NCI-H748 treated with DMSO at 0.1 percent for 48 hours (cell line): Measurements from ENCODE around the gene EVL.
A peak's percentile ranks its signal among the peaks of the same experiment; 100 is the strongest.
"Not testable (repeated sequence)": the region's sequence is repeated elsewhere in the genome, so short reads cannot be mapped to it uniquely, and the experiment has no call there.

Source experiments
- DNase-seq: peaks from one replicate; lab custom pipeline; 2025; lab: John Stamatoyannopoulos, UW

Gene EVL

DNA sequence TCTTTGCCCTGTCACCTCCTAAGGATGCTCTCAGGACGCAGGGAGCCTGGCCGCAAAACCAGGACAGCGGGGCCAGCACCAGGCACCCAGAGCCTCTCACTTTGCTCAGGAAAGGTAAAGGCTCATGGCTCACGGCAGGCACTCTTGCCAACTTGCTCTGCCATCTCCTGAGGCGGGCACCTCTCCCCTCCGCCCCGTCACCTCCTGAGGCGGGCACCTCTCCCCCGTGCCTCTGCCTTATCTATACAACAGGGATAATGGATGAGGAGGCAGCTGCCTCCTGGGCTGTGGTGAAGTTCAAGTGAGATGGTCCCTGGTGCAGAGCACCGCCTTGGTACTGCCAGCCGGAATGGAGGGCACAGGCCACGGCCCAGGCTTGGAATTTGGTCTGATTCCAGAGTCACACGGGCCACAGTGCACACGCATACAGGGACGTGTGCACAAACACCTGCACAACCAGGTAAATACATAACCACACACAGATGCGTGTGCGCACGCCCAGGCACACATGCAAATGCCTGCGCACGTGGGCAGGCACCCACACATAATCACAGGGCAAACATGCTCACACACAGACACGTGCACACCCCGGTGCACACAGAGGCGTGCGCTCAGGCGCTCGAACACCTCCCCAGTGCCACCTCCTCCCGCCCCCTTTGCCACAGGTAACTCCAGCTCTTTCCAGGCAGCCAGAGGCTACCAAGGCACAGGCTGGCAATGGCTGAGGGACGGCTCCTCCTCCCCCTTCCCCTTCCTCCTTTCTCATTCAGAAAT is 82.7 kb downstream of the EVL start:
- DNase-seq: no peak

DNA sequence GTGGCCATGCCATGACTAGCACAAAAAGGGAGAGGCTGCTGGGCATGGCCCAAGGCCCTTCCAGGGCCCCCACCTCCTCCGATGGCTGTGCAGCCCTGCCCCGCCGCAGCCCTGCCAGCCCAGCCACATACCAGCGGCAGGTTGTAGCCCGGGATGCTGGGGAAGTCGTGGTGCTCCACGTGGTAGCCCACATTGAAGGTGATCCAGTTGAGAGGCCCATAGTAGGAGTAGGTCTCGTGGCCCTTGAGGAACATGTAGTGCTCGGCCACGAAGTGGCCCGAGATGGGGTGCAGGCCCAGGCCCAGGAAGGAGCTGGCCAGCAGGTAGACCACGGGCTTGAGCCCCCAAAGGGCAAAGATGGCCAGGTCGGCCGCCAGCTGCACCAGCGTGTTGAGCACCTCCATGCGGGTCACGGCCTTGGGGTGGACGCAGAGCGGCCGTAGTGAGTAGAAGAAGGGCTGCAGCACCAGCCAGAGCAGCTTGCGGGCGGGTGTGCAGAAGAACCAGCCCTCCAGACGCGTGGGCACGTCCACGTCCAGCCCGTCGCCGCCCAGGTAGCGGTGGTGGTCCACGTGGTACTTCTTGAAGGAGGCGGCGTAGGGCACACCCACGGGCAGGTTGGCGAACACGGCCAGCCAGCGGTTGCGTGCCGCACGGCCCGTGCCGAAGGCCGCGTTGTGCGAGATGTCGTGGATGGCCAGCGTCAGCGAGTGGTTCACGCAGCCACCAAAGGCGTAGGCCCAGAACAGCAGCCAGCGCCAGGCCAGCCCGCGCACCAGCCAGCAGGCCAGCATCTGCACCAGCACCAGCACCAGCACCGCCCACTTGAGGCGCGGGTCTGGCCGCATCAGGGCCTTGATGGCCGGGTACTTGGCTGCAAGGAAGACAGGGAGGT is 83.9 kb downstream of the EVL start:
- DNase-seq: no peak

DNA sequence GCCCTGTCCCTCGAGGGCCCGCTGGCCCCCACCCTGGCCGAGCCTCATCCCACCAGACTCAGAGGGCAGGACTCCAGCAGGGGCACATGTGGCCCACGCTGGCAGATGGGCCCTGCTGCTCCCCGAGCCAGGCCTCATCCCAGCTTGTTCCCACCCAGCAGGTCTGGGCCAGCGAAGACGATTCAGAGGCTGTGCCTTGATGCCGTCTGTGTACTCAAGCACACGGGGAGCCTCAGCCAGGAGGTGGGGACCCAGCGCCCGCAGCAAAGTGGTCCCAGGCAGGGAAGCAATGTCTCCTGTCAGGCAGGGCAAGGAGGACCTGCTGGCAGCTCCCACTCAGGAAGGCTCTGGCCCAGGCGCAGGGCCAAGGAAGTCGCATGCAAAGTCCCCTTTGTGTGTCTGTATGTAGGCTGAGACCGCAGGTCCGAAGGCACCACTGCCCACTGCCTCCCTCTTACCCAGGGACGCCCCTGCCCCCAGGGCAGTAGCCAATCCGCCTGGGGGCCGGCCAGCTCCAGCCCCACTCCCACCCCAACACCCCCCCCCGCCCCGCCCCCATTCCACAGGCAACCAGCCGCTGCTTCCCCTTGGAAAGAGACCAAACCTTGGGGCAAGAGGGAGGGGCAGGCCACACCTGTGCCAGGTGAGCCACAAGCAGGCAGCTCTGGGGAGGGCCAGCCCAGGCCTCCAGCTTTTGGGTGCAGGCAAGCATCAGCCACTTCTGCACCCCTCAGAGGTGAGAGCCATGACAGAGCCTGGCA is 84.8 kb downstream of the EVL start:
- DNase-seq: no peak

DNA sequence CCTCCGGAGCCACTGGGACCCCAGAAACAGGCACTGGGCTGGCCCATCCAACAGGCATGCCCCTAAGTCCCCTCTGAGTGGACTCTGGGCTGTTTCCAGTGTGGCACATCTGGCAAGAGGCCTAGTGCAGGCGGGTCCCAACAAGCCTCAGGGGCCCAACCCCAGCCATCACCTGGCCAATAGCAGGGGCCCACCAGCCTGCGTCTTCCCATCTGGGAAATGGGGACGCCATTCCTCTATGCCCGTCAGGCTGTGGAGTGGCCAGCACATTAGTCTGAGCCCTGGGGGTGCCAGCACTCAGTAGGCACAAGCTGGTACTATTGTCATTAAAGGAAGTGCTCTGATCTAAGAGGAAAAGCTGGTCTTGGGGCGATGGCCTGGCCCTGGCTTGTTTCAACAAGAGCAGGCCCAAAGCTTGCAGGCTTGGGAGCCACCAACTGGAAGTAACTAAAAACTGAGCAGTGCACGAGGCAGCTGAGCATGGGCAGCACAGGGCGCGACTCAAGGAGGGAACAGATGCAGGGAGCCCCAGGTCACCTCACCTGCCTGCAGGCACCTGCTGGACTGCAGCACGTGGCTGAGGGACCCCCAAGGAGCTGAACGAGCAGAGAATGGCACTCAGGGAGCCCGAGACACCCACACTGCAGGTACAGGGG is 85.8 kb downstream of the EVL start:
- no peak for DNase-seq

DNA sequence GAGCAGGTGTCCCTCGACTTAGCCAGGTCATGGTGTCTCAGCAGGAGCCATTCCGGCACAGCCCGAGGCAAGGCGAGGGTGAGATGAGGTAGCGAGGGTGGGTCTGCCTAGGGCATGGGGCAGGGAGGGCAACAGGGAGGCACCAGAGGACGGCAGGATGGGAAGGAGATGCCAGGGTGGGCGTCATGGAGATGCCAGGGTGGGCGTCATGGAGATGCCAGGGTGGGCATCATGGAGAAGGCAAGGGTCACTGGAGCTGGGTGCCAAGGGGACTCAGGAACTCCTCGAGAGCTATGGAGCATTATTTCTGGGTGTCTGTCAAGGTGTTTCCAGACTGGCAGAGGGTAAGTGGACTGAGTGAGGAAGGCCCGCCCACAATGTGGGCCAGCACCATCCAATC is 86.9 kb downstream of the EVL start:
- no peak for DNase-seq

DNA sequence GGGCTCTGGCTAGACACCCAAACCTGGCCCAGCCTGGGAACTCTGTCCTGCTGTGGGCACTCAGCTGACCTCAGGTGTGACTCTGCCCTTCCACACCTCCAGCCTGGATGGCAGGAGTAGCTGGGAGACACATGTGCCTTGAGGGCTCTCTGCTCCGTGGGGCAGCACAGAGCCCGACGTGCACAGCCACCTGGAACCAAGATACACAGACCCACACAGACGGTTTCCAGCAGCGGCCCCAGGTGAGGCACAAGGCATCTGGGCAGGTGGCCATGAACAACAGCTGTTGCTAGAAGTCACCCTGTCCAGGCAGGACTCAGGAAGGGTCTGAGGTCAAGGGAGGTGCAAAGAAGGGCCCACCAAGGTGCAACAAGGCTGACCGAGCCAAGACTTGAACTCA is 88.3 kb downstream of the EVL start:
- no peak for DNase-seq

DNA sequence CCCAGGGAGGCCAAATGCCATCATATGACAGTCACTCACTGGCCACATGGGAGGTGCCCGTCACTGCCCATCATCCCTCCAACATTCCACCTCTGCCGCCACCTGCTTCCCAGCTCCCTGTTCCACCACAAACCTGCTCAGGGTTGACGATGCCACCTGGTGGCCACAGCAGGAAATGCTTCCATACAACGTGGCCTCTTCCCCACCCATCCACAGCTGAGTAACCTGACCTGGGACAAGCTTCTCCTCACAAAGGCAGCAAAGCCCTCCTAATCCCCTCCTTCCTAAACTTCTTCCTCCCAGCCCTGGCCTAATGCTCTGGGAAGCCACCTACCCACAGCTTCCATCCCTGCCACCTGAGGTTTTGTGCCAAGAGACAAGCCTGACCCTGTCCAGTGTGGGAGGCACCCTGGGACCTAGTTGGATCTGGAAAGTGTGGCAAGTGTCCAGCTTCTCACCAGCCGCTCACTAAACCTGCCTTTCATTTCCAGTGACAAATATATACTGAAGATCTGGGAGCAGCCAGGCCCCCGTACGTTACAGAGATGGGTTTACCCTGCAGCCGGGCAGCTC is 89.9 kb downstream of the EVL start:
- DNase-seq: no peak

DNA sequence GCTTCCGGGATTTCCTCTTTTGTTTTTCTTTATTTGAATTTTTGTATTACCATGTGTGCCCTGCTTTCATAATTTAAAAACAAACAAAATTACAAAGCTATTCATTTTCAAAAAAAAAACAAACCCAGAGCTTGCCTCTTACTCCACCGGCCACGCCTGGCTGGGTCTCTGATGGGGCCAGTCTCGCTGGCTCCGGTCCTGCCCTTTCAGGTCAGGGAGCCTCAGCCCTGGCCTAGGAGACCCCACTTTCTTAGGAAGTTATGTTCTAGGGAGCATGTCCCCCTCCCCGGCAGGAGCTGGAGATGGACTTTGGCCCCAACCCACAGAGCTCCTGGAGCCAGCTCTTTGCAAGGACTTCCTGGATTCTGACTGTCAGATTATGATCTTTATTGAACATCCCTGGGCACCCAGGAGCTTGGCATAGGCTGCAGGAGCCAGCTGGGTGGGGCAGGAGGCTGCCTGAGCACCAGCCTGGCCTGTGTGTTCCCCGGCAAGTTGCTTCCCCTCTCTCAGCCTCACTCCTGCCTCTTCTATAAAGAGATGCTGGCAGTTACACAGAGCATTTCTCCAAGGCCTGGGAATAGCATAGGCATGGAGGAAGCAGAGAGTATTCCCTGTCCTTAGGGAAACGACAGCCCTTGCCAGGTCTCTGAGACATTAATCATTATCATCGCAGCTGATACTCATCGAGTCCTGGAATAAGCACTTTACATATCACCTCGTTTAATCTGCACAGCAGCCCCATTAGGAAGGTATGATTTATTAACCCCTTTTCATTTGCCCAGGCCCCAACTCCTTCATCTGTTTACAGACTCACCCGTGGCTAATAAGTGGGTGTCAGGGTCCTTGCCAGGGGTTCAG is 90.8 kb downstream of the EVL start:
- no peak for DNase-seq

DNA sequence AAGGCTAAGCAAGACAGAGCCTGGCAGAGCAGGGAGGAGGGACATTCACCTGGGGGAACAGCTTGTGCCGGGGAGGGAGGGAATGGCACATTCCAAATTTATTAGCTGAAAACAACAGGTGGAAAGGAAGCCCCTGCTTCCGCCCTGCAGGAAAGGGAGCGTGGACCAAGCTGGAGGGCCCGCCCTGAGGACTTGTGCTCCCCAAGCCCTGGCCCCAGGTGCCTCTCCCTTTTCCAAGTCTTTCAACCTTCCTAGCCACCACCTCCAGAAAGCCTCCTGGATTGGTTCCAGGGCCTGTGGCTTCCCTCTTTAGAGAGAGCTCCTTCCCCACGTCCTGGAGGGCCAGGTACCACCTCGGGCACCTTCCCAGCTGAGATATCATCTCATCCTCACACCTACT is 91.6 kb downstream of the EVL start:
- no peak for DNase-seq

DNA sequence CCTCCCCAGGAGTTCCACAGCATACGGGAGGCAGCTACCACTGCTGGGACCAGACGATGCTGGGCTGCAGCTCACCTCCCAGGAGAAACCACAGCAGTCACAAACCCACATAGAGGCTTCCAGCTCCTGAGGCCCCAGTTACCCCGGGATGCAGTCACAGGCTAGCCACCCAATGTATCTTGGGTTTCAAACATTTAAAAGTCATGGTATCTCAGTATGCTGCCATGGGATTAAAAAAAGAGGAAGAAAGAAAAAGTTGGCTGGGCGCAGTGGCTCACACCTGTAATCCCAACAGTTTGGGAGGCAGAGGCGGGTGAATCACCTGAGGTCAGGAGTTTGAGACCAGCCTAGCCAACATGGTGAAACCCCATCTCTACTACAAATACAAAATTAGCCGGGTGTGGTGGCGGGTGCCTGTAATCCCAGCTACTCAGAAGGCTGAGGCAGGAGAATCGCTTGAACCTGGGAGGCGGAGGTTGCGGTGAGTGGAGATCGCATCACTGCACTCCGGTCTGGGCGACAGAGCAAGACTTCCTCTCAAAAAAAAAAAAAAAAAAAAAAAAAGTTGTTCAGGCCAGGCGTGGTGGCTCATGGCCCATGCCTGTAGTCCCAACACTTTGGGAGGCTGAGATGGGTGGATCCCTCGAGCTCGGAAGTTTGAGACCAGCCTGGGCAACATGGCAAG is 92.5 kb downstream of the EVL start:
- DNase-seq: not testable (repeated sequence)

DNA sequence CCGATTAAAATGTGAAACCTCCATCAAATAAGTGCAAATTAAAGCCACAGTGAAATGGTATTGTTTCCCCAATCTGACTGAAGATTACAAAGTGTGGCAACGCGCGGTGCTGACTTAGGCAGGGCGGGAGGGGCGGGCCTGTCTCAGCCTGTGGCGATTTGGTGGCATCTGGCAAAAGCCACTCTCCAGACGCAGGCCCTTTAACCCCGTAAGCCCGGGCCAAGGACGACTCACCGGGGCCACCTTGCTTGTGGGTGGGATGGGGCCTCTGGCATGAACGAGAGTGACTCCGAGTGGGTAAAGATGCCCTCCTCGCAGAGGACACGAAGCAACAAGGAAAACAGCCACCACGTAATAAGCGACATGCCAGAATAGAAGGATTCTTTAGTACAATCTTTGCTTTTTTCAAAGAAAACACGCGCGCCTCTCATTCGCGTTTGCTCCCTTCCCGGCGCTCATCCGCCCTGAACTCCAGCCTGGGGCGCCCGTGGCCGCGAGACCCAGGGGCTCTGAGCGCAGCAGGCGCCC is 93.4 kb downstream of the EVL start:
- no peak for DNase-seq

DNA sequence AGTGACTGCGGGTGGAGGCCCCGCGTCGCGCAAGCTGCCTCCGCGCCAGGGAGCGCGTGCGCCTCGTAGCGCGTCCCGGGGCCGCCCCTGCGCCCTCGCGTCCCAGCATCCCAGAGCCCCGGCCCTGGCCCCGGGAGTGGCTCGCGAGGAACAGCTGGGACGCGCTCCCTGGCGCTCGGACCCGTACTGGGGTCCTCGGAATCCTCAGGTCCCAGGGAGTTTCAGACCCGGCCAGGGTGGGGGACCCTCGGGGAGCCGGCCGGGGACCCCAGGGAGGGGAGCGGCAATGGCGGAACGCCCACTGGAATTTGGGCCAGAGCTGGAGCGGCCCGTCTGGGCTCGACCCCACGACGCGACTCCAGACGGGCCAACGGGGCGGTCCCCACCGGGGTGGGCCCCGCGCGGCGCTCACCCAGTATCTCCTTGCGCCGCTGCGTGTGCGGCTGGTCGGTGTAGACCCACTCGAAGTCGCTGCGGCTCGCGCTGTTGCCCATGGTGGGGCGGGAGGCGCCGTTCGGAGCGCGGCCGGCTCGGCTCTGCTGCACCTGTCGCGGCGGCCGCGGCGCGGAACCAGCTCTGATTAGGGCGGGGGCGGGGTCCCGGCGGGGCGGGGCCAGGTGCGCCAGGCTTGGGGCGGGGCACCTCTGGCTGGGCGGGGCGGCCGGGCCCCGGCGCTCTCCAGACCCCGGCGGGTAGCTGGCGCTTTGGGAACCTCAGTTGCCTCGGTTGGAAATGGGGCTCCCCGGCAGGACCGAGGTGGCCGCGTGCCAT is 94.1 kb downstream of the EVL start, which contains the start of gene DEGS2:
Gene DEGS2 (minus strand): TSS at position 552 of the 771 bp plus-strand sequence. CDS start 58 bp downstream, at position 494.
- DNase-seq: peak; percentile 59

DNA sequence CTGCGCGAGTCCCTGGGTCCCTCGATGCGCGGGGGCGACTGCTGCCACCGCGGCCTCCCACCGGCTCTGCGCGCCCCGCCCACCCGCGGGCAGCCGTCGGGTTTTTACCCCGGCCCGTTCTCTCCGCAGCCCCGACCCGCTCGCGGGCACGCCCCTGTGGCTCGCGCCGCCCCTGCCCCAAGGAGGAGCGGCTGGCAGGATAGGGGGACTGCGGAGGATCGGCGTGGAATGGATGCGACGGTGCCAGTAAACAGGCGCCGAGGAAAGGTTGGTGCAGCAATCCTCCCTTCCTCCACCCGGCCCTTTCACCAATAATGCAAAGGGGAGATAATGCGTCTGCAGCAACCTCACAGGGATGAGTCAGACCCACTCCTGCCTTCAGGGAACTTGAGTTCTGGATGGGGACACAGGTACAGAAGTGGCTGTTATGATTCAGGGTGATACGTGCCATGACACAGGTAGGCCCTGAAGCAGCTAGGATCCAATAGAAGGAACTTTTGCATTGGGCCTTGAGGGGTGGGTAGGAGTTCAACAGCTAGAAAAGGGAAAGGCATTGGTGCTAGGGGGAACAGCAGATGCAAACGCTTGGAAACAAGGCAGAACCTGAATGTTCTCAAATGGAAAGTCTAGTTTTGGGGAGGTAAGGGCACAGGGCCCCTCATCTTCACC is 94.8 kb downstream of the EVL start:
- peak; percentile 59 for DNase-seq

DNA sequence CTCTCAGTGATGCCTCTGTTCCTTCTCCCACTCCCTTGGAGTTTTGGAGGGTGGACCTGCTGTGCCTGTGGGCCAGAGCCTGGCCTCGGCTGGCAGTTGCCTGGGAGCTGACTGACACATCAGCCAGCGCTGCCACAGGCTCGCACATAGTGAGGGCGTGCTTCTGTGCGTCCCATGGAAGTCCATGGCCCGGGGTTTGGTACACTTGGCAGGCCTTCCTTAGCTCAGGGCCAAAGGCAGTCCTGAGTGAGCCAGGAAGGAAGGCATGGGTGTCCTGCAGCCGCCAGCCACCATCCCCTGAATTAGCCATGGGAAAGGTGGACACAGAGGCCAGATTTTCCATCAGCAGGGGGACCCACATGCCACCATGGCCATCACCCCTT is 95.3 kb downstream of the EVL start:
- no peak for DNase-seq

DNA sequence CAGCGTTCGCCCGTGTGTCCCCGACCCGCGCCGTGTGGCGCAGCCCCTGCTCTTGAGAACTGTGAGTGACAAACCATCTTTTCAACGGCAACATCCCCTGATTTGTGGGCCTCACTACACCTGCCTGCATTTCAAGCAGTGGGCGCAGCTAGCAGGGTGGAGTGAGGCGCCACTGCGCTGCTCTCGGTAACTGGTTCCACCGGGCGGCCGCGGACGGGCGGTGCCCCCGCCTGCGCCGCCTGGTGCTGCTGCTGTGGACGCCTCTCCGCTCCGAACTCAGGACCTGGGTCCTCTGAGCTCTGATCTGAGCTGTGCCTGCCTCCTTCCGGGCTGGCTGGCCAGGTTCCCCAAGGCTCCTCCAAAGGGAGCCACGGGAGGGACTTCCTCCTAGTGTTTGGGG is 100.2 kb downstream of the EVL start:
- DNase-seq: no peak

DNA sequence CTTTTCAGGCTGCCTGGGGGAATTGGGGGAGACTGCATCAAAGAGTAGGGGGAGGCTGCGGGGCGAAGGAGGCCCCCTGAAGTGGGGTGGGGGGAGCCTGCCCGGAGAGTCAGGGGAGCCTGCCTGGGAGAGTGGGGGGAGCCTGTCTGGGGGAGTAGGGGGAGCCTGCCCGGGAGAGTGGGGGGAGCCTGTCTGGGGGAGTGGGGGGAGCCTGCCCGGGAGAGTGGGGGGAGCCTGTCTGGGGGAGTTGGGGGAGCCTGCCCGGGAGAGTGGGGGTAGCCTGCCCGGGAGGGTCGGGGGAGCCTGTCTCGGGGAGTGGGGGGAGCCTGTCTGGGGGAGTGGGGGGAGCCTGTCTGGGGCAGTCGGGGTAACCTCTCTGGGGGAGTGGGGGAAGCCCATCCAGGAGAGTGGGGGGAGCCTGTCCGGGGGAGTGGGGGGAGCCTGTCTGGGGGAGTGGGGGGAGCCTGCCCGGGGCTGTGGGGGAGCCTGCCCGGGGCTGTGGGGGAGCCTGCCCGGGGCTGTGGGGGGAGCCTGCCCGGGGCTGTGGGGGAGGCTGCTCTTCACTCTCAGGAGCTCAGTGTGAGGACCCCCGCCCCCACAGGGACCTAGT is 100.7 kb downstream of the EVL start:
- no peak for DNase-seq

DNA sequence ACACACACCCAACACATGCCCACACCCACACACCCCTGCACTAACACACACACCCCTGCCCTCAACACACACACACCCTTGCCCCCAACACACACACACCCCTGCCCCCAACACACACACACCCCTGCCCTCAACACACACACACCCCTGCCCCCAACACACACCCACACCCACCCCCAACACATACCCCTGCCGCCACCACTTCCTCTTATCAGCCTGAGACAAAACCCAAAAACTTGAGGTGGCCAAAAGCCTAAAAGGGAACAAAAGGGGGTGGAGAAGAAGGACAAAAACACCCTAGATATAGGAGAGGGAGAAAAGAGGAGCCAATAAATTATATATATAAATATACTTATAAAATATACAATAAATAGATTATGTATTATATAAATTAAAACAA is 103.3 kb downstream of the EVL start:
- DNase-seq: no peak

DNA sequence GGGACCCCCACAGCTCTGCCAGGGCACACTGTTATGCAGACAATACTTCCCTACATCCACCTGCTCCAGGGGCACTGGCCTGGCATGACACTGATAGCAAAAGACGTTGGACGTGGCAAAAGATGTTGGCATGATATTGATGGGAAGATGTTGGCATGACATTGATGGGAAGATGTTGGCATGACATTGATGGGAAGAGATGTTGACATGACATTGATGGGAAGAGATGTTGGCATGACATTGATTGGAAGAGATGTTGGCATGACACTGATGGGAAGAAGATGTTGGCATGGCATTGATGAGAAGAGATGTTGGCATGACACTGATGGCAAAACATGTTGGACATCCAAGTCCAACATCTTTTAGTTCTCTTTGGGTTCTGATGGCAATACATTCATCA is 105.7 kb downstream of the EVL start:
- DNase-seq: no peak
